ENCODE data around the gene FRS2. TPM values are rescaled to one million over a fixed set of nuclear protein-coding genes. Genes with fewer than 3 reads are reported as not detected.

Gene FRS2
- total and polyA plus RNA-seq, 2 of the 4 experiments (the other 2 are of a cell fraction) = 12.4 to 58.3 TPM

- Histone ChIP-seq H3K14ac (replicated peaks; ENCODE audit: low read depth, low read length) (no peak overlapping the region), H4K8ac (ENCODE audit: low read depth in 2 of 2, low read length in 2 of 2) (no peak overlapping the region), H3K18ac (ENCODE audit: low read depth, low read length) (no peak overlapping the region), H2BK15ac (ENCODE audit: low read depth, low read length) (no peak overlapping the region), H3K79me1 (ENCODE audit: low read depth in 1 of 2, low read length in 2 of 2) (no peaks in the 10 kb centered on the region), H3K4me3 (ENCODE audit: insufficient read depth, low read depth, low read length) (no peak overlapping the region), H2BK120ac (ENCODE audit: low read depth, low read length) (no peak overlapping the region), H3K4me1 (ENCODE audit: control insufficient read depth, insufficient read depth, low read length) (no peaks in the 10 kb centered on the region), H3K9me3 (ENCODE audit: control insufficient read depth, insufficient read depth, low read length) (no peaks in the 10 kb centered on the region), H2BK5ac (ENCODE audit: low read depth, low read length, poor library complexity, severe bottlenecking) (no peak overlapping the region), H3K23ac (ENCODE audit: low read depth, low read length) (no peak overlapping the region), H2AFZ (replicated peaks; ENCODE audit: low read length, poor library complexity) (no peak overlapping the region), H4K5ac (ENCODE audit: low read depth, low read length) (no peak overlapping the region), H3K56ac (ENCODE audit: extremely low read depth, insufficient read depth, low read length) (no peak overlapping the region), H3K9ac (ENCODE audit: low read depth, low read length) (no peak overlapping the region), H2BK20ac (ENCODE audit: low read depth, low read length) (no peak overlapping the region), H4K20me1 (ENCODE audit: insufficient read depth, low read length) (no peaks in the 10 kb centered on the region), H2AK9ac (replicated peaks; ENCODE audit: low read depth, low read length, poor library complexity) (no peak overlapping the region), H3K27me3 (ENCODE audit: control insufficient read depth, insufficient read depth, low read length) (no peaks in the 10 kb centered on the region), H3K4ac (ENCODE audit: low read depth, low read length) (no peak overlapping the region), H3K9me1 (ENCODE audit: insufficient read depth, low read length) (no peaks in the 10 kb centered on the region), H3K4me2 (ENCODE audit: low read depth, low read length) (no peak overlapping the region), H3K36me3 (ENCODE audit: control insufficient read depth, insufficient read depth, low read length) (no peaks in the 10 kb centered on the region), H3K27ac (ENCODE audit: insufficient read depth, low read length) (no peak overlapping the region), H2AK5ac (ENCODE audit: low read depth, low read length) (no peak overlapping the region), H4K91ac (ENCODE audit: insufficient read depth, low read depth, low read length) (no peak overlapping the region)
- no TSS peak for BruUV-seq (replicated peaks)
- CTCF ChIA-PET = no interaction called here
- TF ChIP-seq MXI1 (IDR thresholded peaks at IDR 0.05; ENCODE audit: borderline replicate concordance, low read depth, low read length) (no peak), CEBPB (IDR thresholded peaks at IDR 0.05; ENCODE audit: low read depth, low read length) (no peak), USF2 (IDR thresholded peaks at IDR 0.05; ENCODE audit: low read depth, low read length) (no peak), MAFK (IDR thresholded peaks at IDR 0.05; ENCODE audit: low read depth, low read length) (no peak), POLR2A (IDR thresholded peaks at IDR 0.05; ENCODE audit: low read depth, low read length) (no peak), SMC3 (IDR thresholded peaks at IDR 0.05; ENCODE audit: low read depth, low read length) (no peak), MAZ (IDR thresholded peaks at IDR 0.05; ENCODE audit: borderline replicate concordance, low read depth, low read length) (no peak), BHLHE40 (IDR thresholded peaks at IDR 0.05; ENCODE audit: low read depth, low read length) (no peak), NFE2L2 (IDR thresholded peaks at IDR 0.05; ENCODE audit: low read depth, low read length) (no peak), CHD1 (IDR thresholded peaks at IDR 0.05; ENCODE audit: low read depth, low read length) (no peak), ELK1 (IDR thresholded peaks at IDR 0.05; ENCODE audit: borderline replicate concordance, low read depth, low read length) (no peak), RAD21 (IDR thresholded peaks at IDR 0.05; ENCODE audit: low read length) (no peak), CTCF (conservative IDR thresholded peaks at IDR 0.05; ENCODE audit: low read depth, low read length) (no peak), FOS (IDR thresholded peaks at IDR 0.05; ENCODE audit: low read depth, low read length) (no peak), RCOR1 (IDR thresholded peaks at IDR 0.05; ENCODE audit: insufficient replicate concordance, low read length) (no peak), RFX5 (IDR thresholded peaks at IDR 0.05; ENCODE audit: low read depth, low read length) (no peak)
- dilution Hi-C loops (cut with HindIII; ENCODE audit: low sequenced_read_pairs, unreplicated experiment) (no loop called here), in situ Hi-C loops (cut with MboI; ENCODE audit: low sequenced_read_pairs) (no loop called here), intact Hi-C loops (cut with micrococcal nuclease) (no loop called here)
- DNase-seq (no peak), ATAC-seq (ENCODE audit: low read depth) (no peak)
- no CpG with 5 or more reads among the region's 3 CpGs for WGBS, 2 experiments (ENCODE audit: extremely low coverage in 2 of 2, insufficient read length in 1 of 2)
- POLR2A ChIA-PET (ENCODE audit: unreplicated experiment) = no interaction called here
Measured at GRCh38 chr12:69440016-69440415, 30.2 kb upstream of the FRS2 start.
